Kasumi-1 (cell line): ENCODE results near the gene ADSS1.

Experiments
- DNase-seq, 2 experiments: peaks; one replicate each; lab custom pipeline; 2025; lab: John Stamatoyannopoulos, UW

The ADSS1 gene

DNA sequence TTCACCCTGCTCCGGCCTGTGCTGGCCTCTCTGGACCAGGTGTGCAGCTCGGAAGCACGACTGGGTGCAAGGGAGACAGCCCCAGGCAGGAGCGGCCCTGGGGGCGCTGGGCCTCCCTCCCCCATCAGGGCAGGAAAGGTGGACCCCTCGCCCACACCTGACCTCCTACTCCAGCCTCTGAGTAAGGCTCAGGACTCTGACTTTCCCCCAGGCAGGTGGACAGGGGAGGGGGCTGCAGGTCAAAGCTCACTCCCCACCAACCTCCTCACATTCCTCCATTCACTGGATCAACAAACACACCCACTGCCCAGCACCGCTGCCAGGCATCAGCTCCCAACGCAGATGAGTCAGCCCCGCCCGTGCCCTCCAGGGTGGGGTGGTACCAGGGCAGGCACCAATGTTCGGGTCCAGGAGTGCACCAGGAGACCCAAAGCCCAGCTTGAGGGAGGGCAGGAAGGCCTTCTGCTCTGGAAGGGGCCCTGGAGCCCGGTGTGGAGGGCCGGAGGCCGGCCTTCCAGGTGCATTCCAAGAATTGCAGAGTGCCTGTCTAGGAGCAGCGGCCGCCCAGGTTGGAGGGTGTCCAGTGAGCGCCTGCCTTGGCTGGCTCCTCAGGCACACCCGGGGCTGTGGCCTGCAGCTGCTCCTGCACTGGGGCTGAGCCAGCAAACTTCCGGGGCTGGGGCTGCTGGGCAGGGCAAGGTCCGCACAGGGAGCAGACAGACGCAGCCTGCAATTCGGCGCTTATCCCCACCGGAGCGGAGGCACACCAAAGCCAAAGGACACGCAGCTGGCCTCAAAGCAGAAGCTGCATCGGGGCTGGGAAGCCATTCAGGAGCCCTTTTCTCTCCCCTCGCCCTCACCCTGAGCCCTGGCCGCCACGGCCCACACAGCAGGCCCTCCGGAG is 36.2 kb upstream of the ADSS1 start:
- no peak for DNase-seq

DNA sequence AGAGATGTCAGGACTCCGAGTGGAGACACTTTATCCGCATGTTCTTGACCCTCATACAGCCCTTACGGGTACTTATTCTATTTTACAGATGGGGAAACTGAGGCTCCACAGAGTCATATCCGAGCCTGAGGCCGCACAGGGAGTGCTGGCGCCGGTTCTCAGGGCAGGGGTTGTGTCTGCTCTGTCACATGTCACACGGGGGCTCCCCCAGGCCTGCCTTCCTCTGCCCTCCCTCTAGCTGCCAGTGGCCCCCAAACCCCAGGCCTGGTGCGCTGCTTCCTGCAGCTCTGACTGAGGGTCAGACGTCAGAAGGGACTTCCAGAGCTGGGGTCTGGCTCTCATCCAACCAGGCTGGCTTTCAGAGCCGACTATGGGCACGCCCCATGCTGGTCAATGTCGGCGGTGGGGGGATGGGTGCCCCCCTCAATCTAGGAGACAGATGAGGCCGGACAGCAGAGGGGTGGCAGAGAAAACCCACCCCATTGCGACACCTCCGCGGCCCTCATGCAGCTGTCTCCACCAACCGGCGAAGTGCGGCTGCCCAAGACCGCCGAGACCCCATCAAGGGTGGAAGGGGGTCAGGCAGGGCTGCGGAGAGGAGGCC is 35.4 kb upstream of the ADSS1 start:
- no peak for DNase-seq

DNA sequence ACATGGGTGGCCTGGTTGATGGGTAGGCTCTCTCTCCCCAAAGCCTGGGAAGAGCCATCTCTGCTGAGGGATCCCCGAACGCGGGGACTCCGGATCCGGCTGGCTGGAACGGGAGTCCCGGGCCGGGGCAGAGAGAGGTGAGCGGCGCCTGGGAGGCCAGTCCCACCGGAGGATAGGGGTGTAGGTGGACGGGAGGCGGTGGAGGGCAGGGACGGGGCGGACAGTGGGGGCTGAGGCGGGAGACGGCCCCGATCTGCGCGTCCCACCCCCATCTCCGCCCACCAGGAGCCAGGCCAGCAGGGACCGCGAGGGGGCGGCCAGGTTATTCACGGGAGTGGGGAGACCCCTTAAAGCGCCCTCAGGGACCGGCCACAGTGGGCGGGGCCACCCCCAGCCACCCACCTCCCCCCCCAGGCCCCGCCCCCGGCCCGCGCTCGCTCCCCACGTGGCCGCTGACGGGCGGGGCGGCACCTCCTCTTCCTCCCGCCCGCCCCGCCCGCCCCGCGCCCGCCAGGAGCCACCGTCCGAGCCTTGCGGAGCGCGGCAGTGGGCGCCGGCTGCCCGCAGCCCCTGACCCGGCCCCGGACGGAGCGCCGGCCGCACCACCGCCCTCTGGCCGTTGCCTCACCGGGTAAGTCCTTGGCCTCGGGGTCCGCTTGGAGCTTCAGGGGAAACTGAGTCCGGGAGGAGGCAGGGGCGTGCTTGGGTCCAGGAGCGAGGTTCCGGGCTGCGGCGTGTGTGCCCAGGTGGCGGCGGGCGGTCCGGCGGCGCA is 34.7 kb upstream of the ADSS1 start, which contains the start of gene INF2:
INF2 (plus strand) TSS at position 510 of the 772 bp plus-strand sequence. CDS start 11,748 bp downstream, outside the sequence.
- peak; percentile 13 to 31 for DNase-seq

DNA sequence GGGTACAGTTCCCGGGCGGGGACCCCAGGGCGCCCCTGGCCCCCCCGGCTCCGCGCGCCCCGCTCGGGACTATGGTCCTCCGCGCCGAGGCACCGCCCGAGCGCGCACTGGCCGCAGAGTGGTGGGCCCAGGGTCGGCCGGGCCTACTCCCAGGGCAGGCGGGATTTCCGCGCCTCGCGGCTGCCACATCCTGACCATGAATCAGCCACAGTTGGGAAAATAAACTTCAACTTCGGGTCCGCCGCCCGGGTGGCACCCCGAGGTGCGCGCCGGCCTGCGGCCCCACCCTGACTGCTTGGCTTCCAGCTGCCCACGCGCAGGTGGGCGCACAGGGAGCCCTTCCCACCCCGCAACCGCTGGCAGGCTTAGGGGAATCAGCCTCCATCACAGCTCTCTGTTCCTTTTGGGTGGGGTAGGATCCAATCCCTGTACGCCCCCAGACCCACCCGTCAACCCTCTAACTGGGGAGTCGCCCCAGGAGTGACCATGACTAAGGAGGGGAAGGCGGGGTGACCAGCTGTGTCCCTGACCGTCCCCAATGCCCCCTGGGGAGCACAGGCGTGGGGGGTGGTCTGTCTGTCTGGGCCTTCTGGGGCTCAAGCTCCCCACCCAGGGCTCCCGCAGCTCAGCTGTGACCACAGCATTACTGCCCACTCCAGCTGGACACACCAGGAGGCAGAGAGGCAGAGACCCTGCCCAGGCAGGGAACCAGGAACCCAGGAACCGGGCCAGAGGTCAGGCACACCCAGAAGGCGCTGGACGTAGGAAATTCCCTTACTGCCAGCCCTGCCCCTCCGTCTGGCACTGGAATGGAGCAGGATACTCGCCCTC is 33.9 kb upstream of the ADSS1 start:
- DNase-seq: no peak

DNA sequence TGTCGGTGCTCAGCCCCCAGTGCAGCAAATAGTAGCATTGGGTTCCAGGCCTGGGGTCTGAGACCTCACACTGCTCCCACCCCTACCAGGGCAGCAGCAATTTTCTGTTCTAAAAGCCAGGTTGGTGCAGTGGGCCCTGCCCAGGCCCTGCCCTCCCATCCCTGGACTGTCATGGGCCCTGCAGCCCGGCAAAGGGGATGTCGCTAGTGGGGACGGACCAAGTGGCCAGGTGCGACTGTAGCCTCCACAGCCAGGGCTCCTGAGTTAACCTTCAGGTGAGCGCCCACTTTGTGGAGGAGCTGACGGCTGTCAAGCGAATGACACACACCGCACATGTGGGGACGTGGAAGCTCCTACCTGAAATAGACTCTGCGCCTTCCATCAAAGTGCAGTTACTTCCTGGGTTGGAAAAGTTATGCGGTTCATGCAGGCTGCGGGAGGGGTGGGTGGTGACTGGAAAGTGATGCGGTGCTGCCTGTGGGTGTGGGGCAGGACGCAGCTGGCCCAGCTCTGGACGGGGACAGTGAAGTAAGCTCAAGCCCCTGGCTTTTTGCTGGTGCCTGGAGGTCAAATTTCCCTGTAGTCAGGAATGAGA is 33.1 kb upstream of the ADSS1 start:
- DNase-seq: no peak

DNA sequence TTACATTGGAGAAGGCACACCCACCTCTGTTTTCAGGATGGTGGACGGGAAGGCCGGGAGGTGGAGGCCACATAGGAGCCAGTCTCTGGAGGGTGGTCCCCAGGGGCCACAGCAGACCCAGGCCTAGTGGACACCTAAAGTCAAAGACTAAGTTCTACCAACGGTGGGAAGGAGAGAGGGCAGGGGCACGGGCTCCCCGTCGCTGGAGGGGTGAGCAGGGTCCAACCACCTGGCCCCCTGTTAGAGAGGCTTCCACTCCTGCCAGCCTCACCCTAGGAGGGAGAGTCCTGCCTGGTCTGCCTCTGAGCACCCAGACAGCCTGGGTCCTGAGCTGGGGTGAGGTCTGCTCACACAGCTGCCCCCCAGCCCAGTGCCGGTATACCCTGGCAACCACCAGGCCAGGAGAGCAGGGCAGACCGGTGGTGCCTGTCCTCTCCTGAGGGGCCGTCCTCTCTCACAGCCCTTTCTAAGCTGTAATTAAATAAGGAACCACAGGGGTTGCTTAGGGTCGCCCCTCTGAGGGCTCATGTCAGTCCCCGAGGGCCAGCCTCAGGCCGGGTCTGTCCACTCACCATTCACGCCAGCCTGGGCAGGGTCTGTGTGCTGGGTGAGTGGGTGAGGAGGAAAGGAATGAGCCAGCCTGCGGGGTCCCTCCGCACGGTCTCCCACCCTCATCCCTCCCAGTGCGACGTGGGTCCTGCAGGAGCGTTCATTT is 32.3 kb upstream of the ADSS1 start:
- DNase-seq: peak in 1 of 2 experiments; percentile 2

DNA sequence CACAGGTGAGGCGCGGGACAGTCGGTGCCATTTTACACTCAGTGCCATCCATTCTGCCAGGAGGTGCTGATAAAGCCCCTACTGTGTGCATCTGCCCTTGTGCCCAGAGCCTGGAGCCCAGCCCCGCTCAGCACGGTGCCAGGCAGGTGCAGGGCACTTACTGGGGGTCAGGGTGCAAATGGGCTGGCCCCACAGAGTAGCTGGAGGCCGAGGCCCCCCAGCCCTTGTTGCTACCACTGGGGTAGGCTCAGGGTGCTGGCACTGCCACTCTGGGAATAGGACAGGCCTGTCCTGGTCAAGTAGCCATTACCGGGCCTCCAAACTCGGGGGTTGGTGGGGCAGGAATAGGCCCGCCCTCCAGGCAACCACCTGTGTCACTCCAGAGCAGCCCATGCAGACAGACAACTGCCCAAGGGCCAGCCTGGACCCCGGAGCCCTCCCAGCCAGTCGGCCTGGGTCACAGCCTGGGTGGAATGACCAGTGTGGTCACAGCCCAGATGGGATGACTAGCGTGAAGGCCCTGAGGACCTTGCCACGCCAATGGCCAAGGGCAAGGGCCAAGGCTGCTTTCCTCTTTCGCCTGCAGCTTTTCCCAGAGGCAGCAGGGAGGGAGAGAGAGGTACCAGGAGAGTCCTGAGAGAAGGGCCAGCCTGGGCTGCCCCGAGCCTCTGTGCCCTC is 31.6 kb upstream of the ADSS1 start:
- DNase-seq: no peak

DNA sequence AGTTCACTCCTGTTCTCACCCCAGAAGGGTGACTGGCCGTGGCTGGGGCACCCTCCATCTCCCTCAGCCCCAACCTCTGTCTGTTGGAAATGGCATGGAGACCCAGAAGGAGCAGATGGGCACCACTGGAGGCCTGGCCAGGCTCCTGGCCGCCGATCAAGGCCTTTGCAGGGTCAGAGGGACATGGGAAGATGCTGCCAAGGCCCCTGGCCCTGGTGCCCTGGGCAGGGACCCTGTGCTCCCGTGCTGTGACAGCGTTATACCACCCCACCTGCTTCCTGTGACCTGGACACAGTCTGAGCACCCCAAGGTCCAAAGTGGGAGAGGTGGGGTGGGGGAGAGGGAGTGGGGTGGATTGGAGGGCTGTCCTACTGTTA is 31.1 kb upstream of the ADSS1 start:
- no peak for DNase-seq

DNA sequence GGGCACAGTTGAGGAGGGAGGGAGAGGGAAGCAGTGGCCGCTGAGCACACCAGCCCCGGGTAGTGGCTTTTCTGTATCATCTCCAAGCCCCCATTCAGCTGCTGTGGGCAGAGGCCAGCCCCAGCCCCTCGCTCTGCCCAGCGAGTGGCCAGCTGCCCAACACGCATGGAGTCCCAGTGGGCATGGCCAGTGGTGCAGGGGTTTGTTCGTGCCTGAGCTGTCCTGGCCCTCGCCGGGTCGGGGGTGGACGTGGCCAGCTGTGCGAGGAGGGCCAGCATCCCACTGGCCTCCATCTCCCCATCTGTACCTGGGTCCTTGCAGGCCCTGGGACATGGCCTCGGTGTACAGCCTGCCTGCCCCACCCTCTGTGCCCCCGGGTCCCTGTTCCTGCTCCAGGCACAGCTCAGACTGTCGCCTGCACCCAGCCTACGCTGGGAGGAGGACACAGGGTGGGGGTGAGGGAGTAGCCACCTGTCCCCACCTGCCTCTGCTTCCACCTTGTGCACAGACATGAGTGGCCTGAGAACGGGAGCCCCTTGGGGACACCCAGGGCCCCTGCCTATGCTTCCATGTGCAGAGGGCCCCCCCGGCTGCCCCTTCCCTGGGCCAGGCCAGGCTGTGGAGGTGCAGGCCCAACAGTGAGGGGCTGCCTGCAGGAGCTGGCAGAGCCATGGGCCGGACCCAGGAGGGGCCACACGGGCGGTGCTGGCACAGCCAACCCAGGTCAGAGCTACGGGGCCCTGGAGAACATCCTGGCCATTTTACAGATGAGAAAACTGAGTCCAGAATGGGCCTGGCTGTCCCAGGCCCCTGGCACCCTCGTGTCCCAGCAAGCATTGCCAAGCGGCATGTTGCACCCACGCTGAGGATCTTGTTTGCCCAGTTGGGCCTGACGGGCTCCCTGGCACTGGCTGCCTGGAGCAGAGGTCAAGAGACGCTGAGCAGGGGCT is 30.3 kb upstream of the ADSS1 start:
- DNase-seq: no peak

DNA sequence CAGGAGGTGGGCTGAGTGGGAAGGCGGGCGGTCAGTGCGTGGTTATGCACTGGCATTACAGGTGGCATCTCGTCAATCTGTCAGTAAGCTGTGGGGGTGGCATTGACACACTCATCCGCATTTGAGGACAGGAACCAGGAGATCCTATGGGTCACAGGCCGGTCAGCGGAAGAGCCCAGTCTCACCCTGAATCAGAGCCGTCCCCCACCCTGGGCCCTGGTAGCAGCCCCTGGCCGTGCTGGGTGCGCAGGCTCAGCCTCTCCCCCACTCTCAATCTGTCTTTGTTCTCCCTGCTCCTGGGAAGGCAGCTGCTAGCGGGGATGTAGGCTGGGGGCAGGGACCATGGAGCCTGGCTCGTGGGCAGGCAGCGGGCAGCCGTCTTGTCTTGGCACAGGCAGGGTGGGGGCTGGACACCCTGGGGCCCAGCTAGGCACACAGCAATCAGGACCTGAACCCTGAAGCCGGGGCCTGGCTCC is 29.5 kb upstream of the ADSS1 start:
- no peak for DNase-seq

DNA sequence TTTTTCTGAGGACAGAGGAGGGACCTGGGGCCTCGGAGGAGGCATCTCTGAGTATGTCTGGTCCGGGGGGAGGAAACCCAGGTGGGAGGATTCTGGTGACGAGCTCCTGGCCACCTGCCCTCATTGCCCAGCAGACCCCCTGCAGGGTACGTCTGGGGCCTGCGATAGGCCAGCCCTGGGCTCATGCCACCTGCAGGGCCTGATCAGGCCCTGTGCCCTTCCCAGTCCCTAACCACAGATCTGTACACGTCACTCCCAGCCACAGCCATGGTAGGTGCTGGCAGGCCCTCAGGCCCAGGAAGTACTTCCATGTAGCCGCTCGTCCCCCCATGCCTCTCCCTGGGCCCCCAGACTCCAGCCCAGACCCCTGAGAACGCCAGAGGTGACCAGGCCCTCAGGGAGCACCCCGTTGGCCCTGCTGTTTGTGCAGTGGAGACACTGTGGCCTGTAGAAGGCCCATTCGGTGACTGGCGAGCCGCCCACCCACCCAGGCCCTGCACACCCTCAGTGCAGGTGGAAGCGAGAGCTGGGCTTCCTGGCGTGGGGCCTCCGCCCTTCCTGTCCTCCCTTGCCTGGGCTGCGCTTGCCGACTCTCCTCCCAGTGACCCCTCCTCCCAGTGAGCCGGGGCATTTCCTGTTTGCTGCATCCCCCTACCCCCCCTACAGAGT is 28.9 kb upstream of the ADSS1 start:
- DNase-seq: no peak

DNA sequence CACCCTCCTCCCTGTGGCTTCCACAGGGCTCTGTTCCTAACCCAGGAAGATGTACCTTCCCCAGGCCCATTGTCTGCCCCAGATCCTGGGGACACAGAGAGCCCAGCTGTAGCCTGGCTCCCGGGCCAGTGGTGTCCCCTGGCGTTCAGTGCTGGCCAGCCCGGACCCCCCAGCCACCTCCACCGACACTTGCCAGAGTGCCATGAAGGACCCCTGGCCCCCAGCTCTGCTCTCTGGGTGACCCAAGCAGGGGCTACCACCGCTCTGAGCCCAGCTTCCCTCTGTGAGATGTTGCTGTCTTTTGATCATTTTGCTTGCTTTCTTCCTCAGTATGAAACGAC is 28.4 kb upstream of the ADSS1 start:
- DNase-seq: no peak

DNA sequence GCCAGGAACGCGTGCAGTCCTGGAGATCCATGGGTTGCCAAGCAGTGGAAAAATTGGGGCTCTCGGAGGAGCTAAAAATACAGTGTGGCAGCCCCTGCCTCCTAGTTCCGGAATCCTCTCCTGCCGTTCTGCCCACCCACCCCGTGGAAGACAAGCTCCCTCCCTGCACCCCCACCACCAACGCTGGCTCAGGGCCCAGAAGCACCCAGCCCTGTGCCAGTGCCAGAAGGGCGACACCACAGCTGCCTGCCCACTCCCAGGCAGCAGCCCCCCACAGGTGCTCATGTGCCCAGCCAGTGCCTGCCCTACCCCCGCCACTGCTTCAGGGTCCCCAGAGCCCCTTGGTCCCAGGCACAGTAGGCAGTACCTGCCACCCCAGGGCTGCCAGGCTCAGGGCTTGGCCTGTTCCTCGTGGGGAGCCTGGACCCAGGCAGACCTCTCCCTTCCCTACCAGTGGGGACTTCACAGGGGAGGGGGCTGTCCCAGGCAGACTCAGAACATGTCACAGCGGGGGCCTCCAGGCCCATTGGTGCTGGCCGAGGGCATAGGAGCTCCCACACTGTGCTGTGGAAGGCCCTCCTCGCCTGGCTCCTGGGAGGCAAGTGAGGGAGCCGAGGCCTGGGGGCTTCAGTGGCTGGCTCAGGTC is 27.2 kb upstream of the ADSS1 start:
- DNase-seq: no peak

DNA sequence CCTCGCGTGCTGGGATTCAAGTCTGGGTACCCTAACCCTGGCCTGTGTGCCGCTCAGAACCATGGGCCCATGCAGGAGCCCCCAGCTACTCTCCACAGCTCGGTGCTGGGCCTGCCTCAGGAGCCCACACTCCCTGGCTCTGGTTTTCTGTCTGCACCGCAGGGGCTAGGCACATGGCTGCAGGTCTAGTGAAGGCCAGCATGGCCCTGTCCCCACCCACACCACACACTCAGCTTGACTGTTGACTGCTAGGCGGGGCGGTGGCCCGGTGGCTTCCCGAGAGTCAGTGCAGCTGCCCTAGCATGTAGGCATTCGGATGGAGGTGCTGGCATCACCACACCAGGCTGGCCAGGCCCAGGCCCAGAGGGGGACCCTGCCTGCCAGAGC is 26.7 kb upstream of the ADSS1 start:
- DNase-seq: no peak

DNA sequence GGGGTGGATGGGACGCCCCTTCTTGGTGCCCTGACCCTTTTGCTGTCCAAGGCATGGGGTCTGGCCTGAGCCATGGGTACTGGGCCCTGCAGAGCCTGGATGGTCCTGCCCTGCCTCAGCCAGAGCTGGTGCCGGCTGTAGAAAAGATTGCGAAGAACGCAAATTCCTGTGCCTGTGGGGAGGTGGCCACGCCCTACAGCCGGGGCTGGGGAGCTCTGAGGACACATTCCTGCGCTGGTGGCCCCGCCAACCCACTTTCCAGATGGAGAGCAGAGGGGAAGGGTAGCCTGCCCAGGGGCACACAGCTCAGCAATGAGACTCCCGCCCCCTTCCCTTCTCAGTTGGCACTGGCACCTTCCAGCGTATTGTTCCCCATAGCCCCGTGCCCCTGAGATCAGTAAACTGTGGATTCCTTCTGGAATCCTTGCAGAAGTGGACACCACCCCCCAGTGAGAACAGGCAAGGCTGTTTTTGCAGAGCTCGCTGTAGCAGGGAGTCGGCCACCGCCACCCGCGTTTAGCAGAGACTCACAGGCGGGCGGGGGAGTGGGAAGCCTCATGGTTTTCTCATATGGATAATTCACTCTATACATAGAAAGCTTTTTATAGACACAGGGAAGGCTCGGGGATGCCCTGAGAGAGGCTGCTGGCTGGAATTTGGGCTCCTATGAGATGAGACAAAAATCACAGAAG is 26.0 kb upstream of the ADSS1 start:
- no peak for DNase-seq

DNA sequence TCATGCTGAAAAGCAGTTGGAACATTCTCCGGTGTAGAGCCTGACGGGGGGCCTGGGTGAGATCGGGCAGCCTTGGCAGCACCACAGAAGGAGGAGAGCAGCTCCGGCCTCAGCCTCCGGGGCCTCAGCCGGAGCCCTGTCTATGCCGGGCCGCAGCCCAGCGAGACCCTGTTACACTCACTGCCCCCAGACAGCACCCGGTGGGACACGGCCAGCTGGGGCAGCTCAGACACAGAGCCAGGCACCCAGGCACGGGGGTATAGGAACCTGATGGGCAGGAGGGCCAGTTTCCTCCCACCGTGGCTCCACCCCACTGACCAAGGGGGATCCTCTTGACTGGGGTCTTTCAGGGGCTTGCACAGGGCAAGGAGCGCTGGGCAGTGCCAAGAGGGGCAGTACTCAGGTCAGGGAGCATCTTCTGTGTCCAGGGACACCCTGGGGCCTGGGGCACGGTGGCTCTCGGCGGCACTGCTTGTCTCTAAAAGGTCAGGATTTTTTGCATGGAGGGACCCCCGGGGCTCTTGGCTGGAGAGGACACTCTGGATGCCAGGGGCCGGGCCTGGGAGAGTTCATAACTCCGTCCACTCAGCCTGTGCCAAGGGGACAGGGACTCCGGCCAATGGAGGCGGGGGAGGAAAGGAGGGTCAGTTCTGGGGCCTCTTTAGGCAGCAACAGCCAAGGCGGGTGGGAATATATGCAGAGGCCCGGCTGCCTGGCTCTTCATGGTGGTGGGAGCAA is 25.2 kb upstream of the ADSS1 start:
- no peak for DNase-seq

DNA sequence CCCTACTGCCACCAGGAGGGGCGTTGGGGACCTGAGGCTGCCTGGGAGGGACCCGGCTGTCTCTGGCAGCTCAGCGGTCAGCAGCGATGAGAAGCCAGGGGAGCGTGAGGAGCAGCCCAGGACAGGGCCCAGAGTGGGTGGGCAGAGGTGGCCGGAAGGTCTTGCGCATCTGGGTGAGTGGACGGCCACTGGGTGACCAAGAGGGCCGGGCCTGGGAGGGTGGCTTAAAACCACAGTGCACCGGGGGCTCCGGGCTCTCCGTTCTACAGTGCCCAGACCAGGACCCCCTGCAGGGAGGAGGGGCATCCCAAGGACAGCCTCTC is 24.6 kb upstream of the ADSS1 start:
- DNase-seq: no peak
